H9 (cell line): Measurements from ENCODE around the gene TEC. TPM values are rescaled to one million over a fixed set of nuclear protein-coding genes. Genes with fewer than 3 reads are reported as not detected.
"Not testable (repeated sequence)": the region's sequence is repeated elsewhere in the genome, so short reads cannot be mapped to it uniquely, and the experiment has no call there.

Experiments used
- DNase-seq: peaks from one replicate; pipeline ENCODE4 v3.0.0-alpha.2; 2017
- H2AFZ ChIP-seq: one replicate; pipeline ENCODE4 v1.6.1; 2013; ENCODE audit warnings: mild to moderate bottlenecking, low read length, control low read depth, moderate library complexity
- H2AK5ac ChIP-seq: 2 replicates; pipeline ENCODE4 v1.6.1; 2013; ENCODE audit warnings: low read length, control low read depth, mixed read lengths; ENCODE audit not compliant: insufficient read length
- H2BK120ac ChIP-seq: one replicate; pipeline ENCODE4 v1.6.1; 2013; ENCODE audit warnings: low read depth, mild to moderate bottlenecking, low read length, control low read depth, inconsistent platforms; ENCODE audit not compliant: poor library complexity, severe bottlenecking
- H2BK12ac ChIP-seq: 2 replicates; pipeline ENCODE4 v1.6.1; 2013; ENCODE audit warnings: low read length, control low read depth, mixed read lengths, low read depth; ENCODE audit not compliant: insufficient read length
- H2BK15ac ChIP-seq: 2 replicates; pipeline ENCODE4 v1.6.1; 2013; ENCODE audit warnings: low read depth, low read length, control low read depth
- H2BK20ac ChIP-seq: one replicate; pipeline ENCODE4 v1.6.1; 2013; ENCODE audit warnings: low read depth, mild to moderate bottlenecking, low read length, control low read depth, inconsistent platforms; ENCODE audit not compliant: poor library complexity, severe bottlenecking
- H2BK5ac ChIP-seq: 2 replicates; pipeline ENCODE4 v1.6.1; 2013; ENCODE audit warnings: low read length, control low read depth, mixed read lengths; ENCODE audit not compliant: insufficient read length
- H3K14ac ChIP-seq: 2 replicates; pipeline ENCODE4 v1.6.1; 2013; ENCODE audit warnings: low read length, control low read depth; ENCODE audit not compliant: insufficient read depth
- H3K18ac ChIP-seq: 2 replicates; pipeline ENCODE4 v1.6.1; 2013; ENCODE audit warnings: low read depth, mild to moderate bottlenecking, mixed read lengths, low read length, control low read depth; ENCODE audit not compliant: insufficient read length
- H3K23ac ChIP-seq: 2 replicates; pipeline ENCODE4 v1.6.1; 2013; ENCODE audit warnings: low read length, control low read depth, mixed read lengths, low read depth; ENCODE audit not compliant: insufficient read length
- H3K23me2 ChIP-seq: 2 replicates; pipeline ENCODE4 v1.6.1; 2013; ENCODE audit warnings: low read depth, mild to moderate bottlenecking, mixed read lengths, low read length, control low read depth; ENCODE audit not compliant: insufficient read length, poor library complexity, severe bottlenecking
- H3K27ac ChIP-seq: 2 replicates; pipeline ENCODE4 v1.5.1; 2013; ENCODE audit warnings: low read length, control low read depth, mixed read lengths, low read depth; ENCODE audit not compliant: insufficient read length
- H3K27me3 ChIP-seq: 2 replicates; pipeline ENCODE4 v1.6.1; 2013; ENCODE audit warnings: low read length, control low read depth, inconsistent platforms; ENCODE audit not compliant: insufficient read depth
- H3K4ac ChIP-seq: 2 replicates; pipeline ENCODE4 v1.6.1; 2013; ENCODE audit warnings: low read depth, mild to moderate bottlenecking, control low read depth, inconsistent platforms, low read length, moderate library complexity
- H3K4me1 ChIP-seq: 2 replicates; pipeline ENCODE4 v1.6.1; 2013; ENCODE audit warnings: low read length, control low read depth, inconsistent platforms; ENCODE audit not compliant: insufficient read depth
- H3K4me2 ChIP-seq: 2 replicates; pipeline ENCODE4 v1.6.1; 2013; ENCODE audit warnings: low read length, control low read depth, mixed read lengths; ENCODE audit not compliant: insufficient read length, insufficient read depth
- H3K56ac ChIP-seq: 2 replicates; pipeline ENCODE4 v1.6.1; 2013; ENCODE audit warnings: low read depth, mild to moderate bottlenecking, mixed read lengths, low read length, control low read depth; ENCODE audit not compliant: insufficient read length
- H3K79me1 ChIP-seq: 2 replicates; pipeline ENCODE4 v1.6.1; 2013; ENCODE audit warnings: low read depth, mild to moderate bottlenecking, moderate library complexity, low read length, control low read depth, inconsistent platforms; ENCODE audit not compliant: insufficient read depth, poor library complexity, severe bottlenecking
- H3K79me2 ChIP-seq: 2 replicates; pipeline ENCODE4 v1.6.1; 2013; ENCODE audit warnings: low read length, control low read depth, inconsistent platforms; ENCODE audit not compliant: insufficient read depth
- H3K9ac ChIP-seq: 2 replicates; pipeline ENCODE4 v1.6.1; 2013; ENCODE audit warnings: low read length, control low read depth, mixed read lengths; ENCODE audit not compliant: insufficient read length; ENCODE audit errors: extremely low read depth
- H3K9me3 ChIP-seq: one replicate; pipeline ENCODE4 v1.6.1; 2013; ENCODE audit warnings: low read depth, low read length, inconsistent platforms; ENCODE audit not compliant: control insufficient read depth
- H3T11ph ChIP-seq: one replicate; pipeline ENCODE4 v1.6.1; 2013; ENCODE audit warnings: mild to moderate bottlenecking, low read length, control low read depth, inconsistent platforms
- H4K20me1 ChIP-seq: one replicate; pipeline ENCODE4 v1.6.1; 2013; ENCODE audit not compliant: control insufficient read depth, insufficient read length, insufficient read depth
- H4K5ac ChIP-seq: 2 replicates; pipeline ENCODE4 v1.6.1; 2013; ENCODE audit warnings: low read depth, mild to moderate bottlenecking, mixed read lengths, low read length, control low read depth; ENCODE audit not compliant: insufficient read length
- H4K8ac ChIP-seq: replicated peaks from 2 replicates; pipeline ENCODE4 v1.6.1; 2013; ENCODE audit warnings: low read length, control low read depth, mixed read lengths, low read depth; ENCODE audit not compliant: insufficient read length
- H4K91ac ChIP-seq: 2 replicates; pipeline ENCODE4 v1.6.1; 2013; ENCODE audit warnings: low read depth, mild to moderate bottlenecking, moderate library complexity, mixed read lengths, low read length, control low read depth; ENCODE audit not compliant: insufficient read length
- H3K27ac Mint-ChIP-seq, 3 experiments: 2 replicates in 2 of 3; 3 replicates in 1 of 3; pipeline ENCODE4 v1.8.0; 2020 to 2021; ENCODE audit warnings: mixed read lengths in 3 of 3, mild to moderate bottlenecking in 1 of 3, moderate library complexity in 1 of 3
- H3K27me3 Mint-ChIP-seq: 2 replicates; pipeline ENCODE4 v1.8.0; 2021; ENCODE audit warnings: low read depth, mild to moderate bottlenecking, moderate library complexity, mixed read lengths
- H3K36me3 Mint-ChIP-seq, 3 experiments: 2 replicates in 2 of 3; 3 replicates in 1 of 3; pipeline ENCODE4 v1.8.0; 2020 to 2021; ENCODE audit warnings: low read depth in 3 of 3, mixed read lengths in 3 of 3; ENCODE audit not compliant: insufficient read depth in 1 of 3
- H3K4me1 Mint-ChIP-seq, 2 experiments: 2 replicates each; pipeline ENCODE4 v1.8.0; 2020; ENCODE audit warnings: mixed read lengths in 2 of 2
- H3K4me3 Mint-ChIP-seq, 2 experiments: 2 replicates in 1 of 2; 3 replicates in 1 of 2; pipeline ENCODE4 v1.8.0; 2020 to 2021; ENCODE audit warnings: mild to moderate bottlenecking in 2 of 2, mixed read lengths in 2 of 2, moderate library complexity in 1 of 2
- H3K9me3 Mint-ChIP-seq, 2 experiments: 2 replicates in 1 of 2; 3 replicates in 1 of 2; pipeline ENCODE4 v1.8.0; 2020; ENCODE audit warnings: mild to moderate bottlenecking in 2 of 2, mixed read lengths in 2 of 2, moderate library complexity in 1 of 2
- CTCF ChIP-seq: fragments of 200-600 bp; sonication (generic); conservative IDR thresholded peaks from 3 replicates; pipeline ENCODE4 v1.8.0; 2021; ENCODE audit warnings: antibody characterized with exemption, mild to moderate bottlenecking
- WGBS: extraction: QIAGEN DNeasy Blood & Tissue Kit; methylation state at CpG from one replicate; pipeline ENCODE4 v1.1.7; 2013; ENCODE audit warnings: missing lambda C conversion rate, low lambda C conversion rate, mixed read lengths; ENCODE audit not compliant: insufficient read length; ENCODE audit errors: extremely low coverage; 5-methylcytosine and 5-hydroxymethylcytosine counted together
- total RNA-seq: library from RNA; stranded (reverse); gene quantifications from 2 replicates; pipeline ENCODE4 v1.2.1, GENCODE V29; 2021

Gene TEC
- total RNA-seq, 1 experiment from 2014 or later = 1.8 TPM

- no peak overlapping the region for H2BK15ac ChIP-seq
- no peaks in the 10 kb centered on the region for H3K4me1 Mint-ChIP-seq
- H4K8ac ChIP-seq = no peak overlapping the region
- H2AFZ ChIP-seq = no peak overlapping the region
- no peak overlapping the region for H3K27ac ChIP-seq
- H3K79me1 ChIP-seq = no peaks in the 10 kb centered on the region
- no peaks in the 10 kb centered on the region; the same call in 1 of the 2 replicates for H3K27me3 Mint-ChIP-seq
- H4K5ac ChIP-seq = no peak overlapping the region
- H3T11ph ChIP-seq = no peak overlapping the region
- no peak overlapping the region for H3K4ac ChIP-seq
- DNase-seq = no peak
- H4K20me1 ChIP-seq = no peaks in the 10 kb centered on the region
- no peaks in the 10 kb centered on the region for H3K23me2 ChIP-seq
- no peak overlapping the region for H3K27ac Mint-ChIP-seq
- no peaks in the 10 kb centered on the region for H3K27me3 ChIP-seq
- H2BK120ac ChIP-seq = no peak overlapping the region
- no peak overlapping the region for H3K9ac ChIP-seq
- H3K79me2 ChIP-seq = no peaks in the 10 kb centered on the region
- H3K9me3 ChIP-seq = no peaks in the 10 kb centered on the region
- no peak overlapping the region for H3K56ac ChIP-seq
- TF ChIP-seq CTCF = no peak
- H4K91ac ChIP-seq = no peak overlapping the region
- no peak overlapping the region for H2BK5ac ChIP-seq
- H3K36me3 Mint-ChIP-seq = peaks cover 3 to 19% (median 11%) of the 10 kb centered on the region in 3 experiments; a peak in 5 of 7 replicates
- no peaks in the 10 kb centered on the region for H3K4me1 ChIP-seq
- H3K4me2 ChIP-seq = no peak overlapping the region
- H2AK5ac ChIP-seq = no peak overlapping the region
- H3K4me3 Mint-ChIP-seq = no peak overlapping the region
- H2BK20ac ChIP-seq = no peak overlapping the region
- H3K23ac ChIP-seq = no peak overlapping the region
- peaks cover 19 to 23% of the 10 kb centered on the region in 2 experiments for H3K9me3 Mint-ChIP-seq
- no peak overlapping the region for H3K18ac ChIP-seq
- H3K14ac ChIP-seq = no peak overlapping the region
- H2BK12ac ChIP-seq = no peak overlapping the region
These were observed 25.5 kb upstream of the TEC start for GRCh38 chr4:48295116-48295515.

- not testable (repeated sequence) for H4K5ac ChIP-seq, H4K8ac ChIP-seq, H2AFZ ChIP-seq, H3K4ac ChIP-seq, H3T11ph ChIP-seq, H3K23ac ChIP-seq, H3K27ac ChIP-seq, H2BK12ac ChIP-seq, H3K27me3 Mint-ChIP-seq, H3K14ac ChIP-seq, H3K4me1 Mint-ChIP-seq, H3K79me2 ChIP-seq, H3K4me3 Mint-ChIP-seq, DNase-seq, H4K91ac ChIP-seq, H3K4me1 ChIP-seq, H3K9me3 ChIP-seq, H2BK120ac ChIP-seq, H2AK5ac ChIP-seq, H3K4me2 ChIP-seq, H3K27me3 ChIP-seq, H2BK15ac ChIP-seq, H3K9ac ChIP-seq, H3K23me2 ChIP-seq, H3K56ac ChIP-seq, H2BK5ac ChIP-seq, H3K27ac Mint-ChIP-seq, H3K79me1 ChIP-seq, H3K18ac ChIP-seq, H4K20me1 ChIP-seq, H2BK20ac ChIP-seq
- Mint-ChIP-seq H3K9me3 (peaks cover 31 to 34% of the 10 kb centered on the region in 2 experiments), H3K36me3 (peaks cover 3 to 19% (median 11%) of the 10 kb centered on the region in 3 experiments; a peak in 5 of 7 replicates)
- WGBS = no CpG with 5 or more reads among the region's 40 CpGs
These were observed 22.7 kb upstream of the TEC start for GRCh38 chr4:48292218-48292790.
